HG02973 (cell line): ENCODE results near the gene ADAMTS3.

Experiments
- ATAC-seq: cut with Tn5 transposase; IDR thresholded peaks from one replicate; pipeline ENCODE4 v1.9.1; 2021; ENCODE audit warnings: moderate library complexity; ENCODE audit not compliant: unreplicated experiment

The ADAMTS3 gene

GRCh38 chr4:72305080-72305479 lies 263.9 kb downstream of the ADAMTS3 start:
- no peak for ATAC-seq

- ATAC-seq = peak; percentile 88
Measured at GRCh38 chr4:72302981-72303704, 265.9 kb downstream of the ADAMTS3 start.

DNA sequence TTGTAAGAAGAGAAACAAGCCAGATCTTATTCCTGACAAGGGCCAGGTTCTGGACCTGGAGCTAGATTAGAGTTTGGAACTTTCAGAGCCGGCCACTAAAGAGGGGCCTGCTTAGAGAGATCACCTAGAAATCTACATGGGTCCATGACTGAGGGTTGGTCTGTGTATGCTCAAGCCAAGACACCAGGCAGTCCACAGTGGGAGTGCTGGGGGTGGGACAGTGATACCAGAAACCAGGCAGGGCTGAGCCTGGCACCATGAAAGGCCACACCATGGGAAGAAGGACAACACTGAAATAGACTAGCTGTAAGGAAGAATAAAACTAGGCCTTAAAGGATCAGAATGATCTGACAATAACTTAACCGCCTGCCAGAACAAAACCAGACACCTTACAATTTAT lies 267.3 kb downstream of the ADAMTS3 start:
- no peak for ATAC-seq

- no peak for ATAC-seq
Measured at GRCh38 chr4:72300126-72300525, 268.9 kb downstream of the ADAMTS3 start.

GRCh38 chr4:72295966-72296557 lies 273.0 kb downstream of the ADAMTS3 start:
- ATAC-seq = no peak

DNA sequence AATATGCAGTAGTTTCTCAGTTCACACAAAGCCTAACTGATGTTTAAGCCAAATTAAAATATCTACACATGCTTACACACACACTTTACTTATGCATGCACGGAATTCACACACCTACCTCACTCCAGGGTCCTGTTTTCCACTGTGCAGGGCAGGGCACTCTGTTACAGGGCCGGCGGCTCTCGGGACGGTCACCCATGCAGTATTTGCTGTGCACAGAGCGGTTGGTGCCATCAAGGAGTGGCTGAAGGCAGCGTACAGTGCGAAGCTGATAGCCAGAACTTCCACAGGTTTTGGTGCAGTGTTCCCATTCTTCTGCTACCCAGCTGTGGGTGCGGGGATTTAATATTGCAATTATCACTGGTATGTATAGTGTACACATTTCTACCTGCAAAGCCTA lies 278.3 kb downstream of the ADAMTS3 start:
- no peak for ATAC-seq

- ATAC-seq = no peak
Measured at GRCh38 chr4:72286910-72287309, 282.1 kb downstream of the ADAMTS3 start.

- no peak for ATAC-seq
Measured at GRCh38 chr4:72286185-72286584, 282.8 kb downstream of the ADAMTS3 start.

GRCh38 chr4:72283357-72283756 lies 285.7 kb downstream of the ADAMTS3 start:
- ATAC-seq = peak; percentile 75

GRCh38 chr4:72280252-72280651 lies 288.8 kb downstream of the ADAMTS3 start:
- ATAC-seq = no peak

DNA sequence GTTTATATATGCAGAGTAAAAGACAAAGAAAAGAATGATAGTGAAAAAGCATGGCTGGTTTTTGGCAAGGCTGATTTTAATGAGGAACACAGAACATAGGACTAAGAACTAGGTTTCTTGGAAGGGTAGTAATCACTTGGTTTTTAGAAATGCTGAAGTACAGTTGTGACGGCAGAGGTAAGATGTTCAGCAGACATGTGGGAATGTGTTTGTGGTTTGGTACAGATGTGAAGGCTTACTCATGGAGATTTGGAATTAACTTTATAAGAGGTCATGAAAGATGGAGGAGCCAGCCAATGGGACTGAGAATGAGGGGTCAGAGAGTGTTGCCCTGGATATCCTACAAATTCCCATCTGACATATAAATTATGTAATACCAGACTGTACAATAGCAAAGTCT lies 293.6 kb downstream of the ADAMTS3 start:
- ATAC-seq = no peak

DNA sequence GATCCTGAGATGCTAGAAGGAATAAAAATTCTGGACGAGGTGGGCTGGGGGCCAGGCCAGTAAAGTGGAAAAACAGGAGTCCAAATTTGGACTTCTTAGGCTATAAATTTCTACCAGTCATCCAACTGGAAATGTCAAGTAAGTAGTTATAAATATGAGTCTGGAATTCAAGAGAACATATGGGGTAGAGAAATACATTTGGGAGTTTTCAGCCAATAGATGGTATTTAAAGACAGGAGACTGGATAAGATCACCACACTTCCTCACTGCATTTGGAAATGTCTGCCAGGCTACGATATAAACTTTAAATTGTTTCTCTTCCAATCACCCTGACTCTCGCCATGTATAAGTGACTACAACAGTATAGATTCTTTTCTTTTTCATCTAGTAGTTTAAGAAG lies 294.8 kb downstream of the ADAMTS3 start:
- ATAC-seq = no peak

DNA sequence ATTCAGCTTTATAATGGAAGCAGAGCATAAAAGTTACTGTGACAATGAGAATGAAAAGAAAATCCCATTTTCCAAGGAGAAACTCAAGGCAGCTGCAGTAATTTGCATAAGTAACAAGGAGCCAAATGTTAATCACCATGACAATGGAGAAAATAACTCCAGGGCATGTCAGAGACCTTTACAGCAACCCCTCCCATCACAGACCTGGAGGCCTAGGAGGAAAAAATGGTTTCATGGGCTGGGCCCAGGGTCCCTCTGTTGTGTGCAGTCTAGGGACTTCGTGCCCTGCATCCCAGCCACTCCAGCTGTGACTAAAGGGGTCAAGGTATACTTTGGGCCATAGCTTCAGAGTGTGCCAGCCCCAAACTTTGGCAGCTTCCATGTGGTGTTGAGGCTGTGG lies 313.8 kb downstream of the ADAMTS3 start:
- no peak for ATAC-seq

- no peak for ATAC-seq
Measured at GRCh38 chr4:72243641-72244040, 325.4 kb downstream of the ADAMTS3 start.

DNA sequence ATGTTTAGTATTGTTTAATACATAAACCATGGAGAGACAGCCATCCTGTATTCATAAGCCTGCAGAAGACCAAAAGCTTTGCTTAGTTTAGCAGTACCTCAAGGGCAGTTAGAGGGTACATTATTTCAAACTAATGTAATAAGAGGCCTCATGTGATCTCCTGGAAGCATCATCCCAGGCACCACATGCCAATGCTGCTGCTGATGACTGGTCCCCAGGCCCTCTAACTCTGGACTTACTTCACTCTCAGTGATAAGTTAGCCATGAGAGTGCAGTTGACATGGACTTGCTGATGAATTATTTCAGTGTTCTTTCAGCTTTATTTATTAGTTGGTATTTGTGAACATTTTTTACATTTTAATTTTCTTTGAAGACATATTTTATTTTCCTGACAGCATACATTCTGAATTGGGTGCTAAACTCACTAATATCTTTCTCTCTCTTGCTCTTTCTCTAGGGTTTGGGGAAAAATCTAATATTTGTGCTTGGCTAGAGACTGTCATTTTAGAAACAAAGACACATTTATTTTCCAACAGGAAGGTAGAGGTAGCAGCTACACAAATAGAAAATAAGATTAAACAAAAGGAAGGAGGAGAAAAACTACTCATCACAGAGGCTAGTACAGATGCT lies 329.4 kb downstream of the ADAMTS3 start:
- no peak for ATAC-seq
